HG02852 (cell line): ENCODE data around the gene VLDLR.

ENCODE experiments used
- ATAC-seq: cut with Tn5 transposase; IDR thresholded peaks from one replicate; pipeline ENCODE4 v1.9.1; 2021; ENCODE audit warnings: mild to moderate bottlenecking, moderate library complexity; ENCODE audit not compliant: unreplicated experiment

Gene VLDLR

DNA sequence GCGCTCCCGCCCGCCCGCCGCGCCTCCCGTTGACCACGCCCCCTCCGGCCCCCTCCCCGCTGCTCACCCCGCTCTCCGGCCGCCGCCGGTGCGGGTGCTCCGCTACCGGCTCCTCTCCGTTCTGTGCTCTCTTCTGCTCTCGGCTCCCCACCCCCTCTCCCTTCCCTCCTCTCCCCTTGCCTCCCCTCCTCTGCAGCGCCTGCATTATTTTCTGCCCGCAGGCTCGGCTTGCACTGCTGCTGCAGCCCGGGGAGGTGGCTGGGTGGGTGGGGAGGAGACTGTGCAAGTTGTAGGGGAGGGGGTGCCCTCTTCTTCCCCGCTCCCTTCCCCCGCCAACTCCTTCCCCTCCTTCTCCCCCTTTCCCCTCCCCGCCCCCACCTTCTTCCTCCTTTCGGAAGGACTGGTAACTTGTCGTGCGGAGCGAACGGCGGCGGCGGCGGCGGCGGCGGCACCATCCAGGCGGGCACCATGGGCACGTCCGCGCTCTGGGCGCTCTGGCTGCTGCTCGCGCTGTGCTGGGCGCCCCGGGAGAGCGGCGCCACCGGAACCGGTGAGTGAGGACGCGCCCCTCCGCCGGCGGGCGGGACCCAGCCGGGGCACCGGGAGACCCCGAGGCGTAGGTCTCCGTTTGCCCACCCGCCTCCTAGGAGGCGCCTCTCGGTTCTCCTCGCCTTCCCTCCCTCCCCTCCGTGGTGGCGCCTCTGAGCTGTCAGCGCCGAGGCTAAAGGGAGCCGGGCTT is at the start of gene VLDLR:
Gene VLDLR (plus strand): TSS at position 66 of the 739 bp plus-strand sequence. CDS start 403 bp downstream, at position 469.
- ATAC-seq = peak; percentile 43

DNA sequence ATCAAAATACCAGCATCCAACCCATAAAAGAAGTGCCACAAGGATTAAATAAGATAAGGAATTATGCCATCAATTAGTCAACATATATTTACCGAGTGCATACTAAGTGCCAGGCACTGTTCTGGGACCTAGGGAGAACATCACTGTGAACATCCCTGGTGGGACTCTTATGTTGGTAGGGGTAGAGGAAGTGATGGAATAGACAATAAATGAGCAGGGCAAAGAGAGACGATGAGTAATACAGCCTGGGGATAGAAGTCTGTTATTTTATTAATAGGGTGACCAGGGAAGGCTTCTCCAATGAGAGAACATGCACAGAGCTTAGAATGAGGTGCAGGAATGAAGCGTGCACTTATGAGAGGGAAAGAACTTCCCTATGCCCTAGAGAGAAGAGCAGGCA is 47.4 kb upstream of the VLDLR start:
- no peak for ATAC-seq

GRCh38 chr9:2576631-2577030 is 45.0 kb upstream of the VLDLR start:
- ATAC-seq = no peak

DNA sequence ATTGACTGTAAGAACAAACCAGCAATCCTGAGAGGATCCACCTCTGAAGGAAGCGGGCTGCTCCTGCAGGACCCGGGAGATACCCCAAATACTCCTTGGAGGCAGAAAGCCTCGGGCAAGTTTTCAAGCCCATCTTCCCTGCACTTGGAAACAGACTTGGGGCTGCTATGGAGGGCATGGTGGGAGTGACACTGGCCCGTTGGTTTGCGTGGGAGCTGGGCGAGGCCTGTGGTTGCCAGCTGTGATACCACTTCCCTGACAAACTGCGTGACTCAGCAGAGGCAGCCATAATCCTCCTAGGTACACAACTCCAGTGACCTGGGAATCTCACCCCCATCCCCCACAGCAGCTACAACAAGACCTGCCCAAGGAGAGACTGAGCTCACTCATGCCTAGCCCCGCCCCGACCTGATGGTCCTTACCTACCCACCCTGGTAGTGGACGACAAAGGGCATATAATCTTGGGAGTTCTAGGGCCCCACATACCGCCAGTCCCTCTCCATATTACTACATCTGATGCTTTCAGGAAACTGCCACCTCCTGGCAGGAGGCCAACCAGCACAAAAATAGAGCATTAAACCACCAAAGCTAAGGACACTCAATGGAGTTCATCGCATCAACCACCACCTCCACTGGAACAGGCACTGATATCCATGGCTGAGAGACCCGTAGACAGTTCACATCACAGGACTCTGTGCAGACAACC is 38.1 kb upstream of the VLDLR start:
- no peak for ATAC-seq

DNA sequence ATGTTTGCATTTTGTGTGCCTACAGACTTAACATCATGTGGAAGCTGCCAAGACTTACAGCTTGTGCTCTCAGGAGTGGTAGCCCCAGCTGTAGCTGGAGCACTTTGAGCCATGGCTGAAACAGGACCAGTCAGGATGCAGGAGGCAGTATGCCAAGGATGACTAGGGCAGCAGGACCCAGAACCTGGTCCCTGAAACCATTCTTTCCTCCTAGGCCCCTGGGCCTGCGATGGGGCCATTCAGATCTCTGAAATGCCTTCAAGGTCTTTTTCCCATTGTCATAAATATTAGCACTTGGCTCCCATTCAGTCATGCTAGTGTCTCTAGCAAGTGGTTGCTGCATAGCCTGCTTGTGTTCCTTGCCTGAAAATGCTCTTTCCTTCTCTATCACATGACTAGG is 29.6 kb upstream of the VLDLR start:
- no peak for ATAC-seq

GRCh38 chr9:2593744-2594143 is 27.8 kb upstream of the VLDLR start:
- ATAC-seq = no peak

GRCh38 chr9:2595973-2596372 is 25.6 kb upstream of the VLDLR start:
- ATAC-seq = no peak

GRCh38 chr9:2597483-2597882 is 24.1 kb upstream of the VLDLR start:
- ATAC-seq = no peak

DNA sequence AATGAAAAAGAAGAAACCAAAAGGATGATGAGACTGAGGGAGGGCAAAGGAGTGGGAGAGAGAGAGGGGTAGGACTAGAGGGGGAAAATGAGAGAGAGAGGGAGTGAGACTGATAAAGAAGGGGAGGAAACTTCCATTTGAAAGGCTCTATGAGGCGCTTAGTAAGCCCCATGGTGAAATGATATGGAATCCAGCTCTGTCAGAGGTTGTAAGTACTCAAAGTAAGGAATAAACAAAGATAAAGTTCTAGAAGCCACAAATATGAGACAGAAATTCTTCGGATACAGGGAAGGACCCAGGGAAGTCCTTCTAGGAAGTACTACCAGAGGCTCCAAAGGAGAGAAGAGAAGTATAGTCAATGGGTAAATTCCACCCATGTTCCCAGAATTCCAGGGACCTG is 21.7 kb upstream of the VLDLR start:
- no peak for ATAC-seq

GRCh38 chr9:2600307-2600706 is 21.3 kb upstream of the VLDLR start:
- ATAC-seq = no peak

- ATAC-seq = no peak
Observed at GRCh38 chr9:2601785-2602378, 19.7 kb upstream of the VLDLR start.

- peak; percentile 80 for ATAC-seq
Observed at GRCh38 chr9:2602704-2603116, 18.9 kb upstream of the VLDLR start.

GRCh38 chr9:2603621-2604020 is 18.0 kb upstream of the VLDLR start:
- ATAC-seq = no peak

GRCh38 chr9:2605246-2605645 is 16.3 kb upstream of the VLDLR start:
- ATAC-seq = no peak

DNA sequence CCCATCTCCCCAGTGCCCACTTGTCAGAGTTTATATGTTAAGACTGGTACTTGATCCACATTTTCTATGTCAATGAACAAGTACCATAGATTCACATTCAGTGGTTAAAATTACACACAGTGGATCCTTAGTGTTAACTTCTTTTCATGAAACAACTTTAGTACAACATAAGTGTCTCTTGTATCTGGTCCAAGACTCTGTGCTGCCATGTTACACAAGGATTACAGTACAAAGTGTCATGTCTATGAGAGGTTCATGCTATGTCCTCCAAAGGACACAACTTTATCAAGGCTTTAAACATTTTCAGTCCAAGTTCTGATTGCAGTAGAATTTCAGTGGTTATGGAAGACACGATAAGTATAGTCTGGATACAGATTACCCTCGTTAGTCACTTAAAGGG is 13.3 kb upstream of the VLDLR start:
- ATAC-seq = no peak

DNA sequence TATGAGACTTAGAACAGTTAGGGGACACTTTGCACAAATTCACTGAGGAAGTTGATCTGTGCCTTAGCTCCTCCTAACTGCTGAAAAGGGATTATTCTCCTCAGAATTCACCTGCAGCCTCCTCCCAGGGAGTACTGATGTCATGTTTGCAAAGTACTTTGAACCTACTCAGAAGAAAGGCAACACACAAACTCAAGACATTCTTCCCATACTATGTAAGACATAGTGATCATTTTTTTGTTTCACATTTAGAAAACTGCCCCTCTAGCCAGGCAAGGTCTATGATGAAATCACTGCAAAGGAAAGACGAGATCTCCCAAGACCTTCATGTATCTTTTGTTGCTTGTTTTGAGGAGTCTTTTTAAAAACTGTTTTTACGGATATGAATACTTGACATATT is 10.6 kb upstream of the VLDLR start:
- ATAC-seq = no peak

GRCh38 chr9:2611961-2612360 is 9.6 kb upstream of the VLDLR start:
- no peak for ATAC-seq

GRCh38 chr9:2613730-2614271 is 7.8 kb upstream of the VLDLR start:
- no peak for ATAC-seq

- ATAC-seq = no peak
Observed at GRCh38 chr9:2615497-2615896, 6.1 kb upstream of the VLDLR start.

- peak; percentile 42 for ATAC-seq
Observed at GRCh38 chr9:2616692-2617377, 4.8 kb upstream of the VLDLR start.

GRCh38 chr9:2618289-2618688 is 3.3 kb upstream of the VLDLR start:
- no peak for ATAC-seq
